Measurements from ENCODE around the gene GPS1. TPM values are rescaled to one million over a fixed set of nuclear protein-coding genes. Genes with fewer than 3 reads are reported as not detected.

Gene GPS1
- total and polyA plus RNA-seq, 9 of the 15 experiments (the other 6 are each of a cell fraction or from before 2014, with no cell fraction given), result 3.1 to 167 (median 69.9) TPM

- TF ChIP-seq SAFB2 (IDR thresholded peaks at IDR 0.05; ENCODE audit: borderline replicate concordance, low read depth, low read length, severe bottlenecking) (no peak), ZNF766 (CRISPR knock-in tag; conservative IDR thresholded peaks at IDR 0.05) (no peak), PHTF2 (CRISPR knock-in tag; IDR thresholded peaks at IDR 0.05) (no peak), FIP1L1 (IDR thresholded peaks at IDR 0.05; ENCODE audit: low read depth, low read length, poor library complexity, severe bottlenecking) (no peak), CEBPG (CRISPR knock-in tag; IDR thresholded peaks at IDR 0.05) (no peak), CEBPG (tag; conservative IDR thresholded peaks at IDR 0.05 in 1 of 2, IDR thresholded peaks at IDR 0.05 in 1 of 2) (no peak), GTF2A2 (tag; IDR thresholded peaks at IDR 0.05) (no peak), GATAD2B (IDR thresholded peaks at IDR 0.05; ENCODE audit: borderline replicate concordance) (peak; percentile 87; the same call in 1 of the 2 replicates), MYNN (IDR thresholded peaks at IDR 0.05) (no peak), MYNN (CRISPR knock-in tag; IDR thresholded peaks at IDR 0.05) (no peak), ZHX1 (conservative IDR thresholded peaks at IDR 0.05; ENCODE audit: low read length) (no peak), ZNF584 (CRISPR knock-in tag; IDR thresholded peaks at IDR 0.05; ENCODE audit: low read depth) (no peak), MLX (CRISPR knock-in tag; conservative IDR thresholded peaks at IDR 0.05) (no peak), GABPA (tag; conservative IDR thresholded peaks at IDR 0.05; ENCODE audit: low read depth) (peak; percentile 99), ZNF561 (CRISPR knock-in tag; conservative IDR thresholded peaks at IDR 0.05) (no peak)
- TF ChIP-seq, protein P1, sequence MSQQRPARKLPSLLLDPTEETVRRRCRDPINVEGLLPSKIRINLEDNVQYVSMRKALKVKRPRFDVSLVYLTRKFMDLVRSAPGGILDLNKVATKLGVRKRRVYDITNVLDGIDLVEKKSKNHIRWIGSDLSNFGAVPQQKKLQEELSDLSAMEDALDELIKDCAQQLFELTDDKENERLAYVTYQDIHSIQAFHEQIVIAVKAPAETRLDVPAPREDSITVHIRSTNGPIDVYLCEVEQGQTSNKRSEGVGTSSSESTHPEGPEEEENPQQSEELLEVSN (IDR thresholded peaks at IDR 0.05; ENCODE audit: borderline replicate concordance in 1 of 2, extremely low read depth in 1 of 2, insufficient read depth in 1 of 2, insufficient read length in 1 of 2, low read depth in 1 of 2, low read length in 1 of 2, poor library complexity in 1 of 2, severe bottlenecking in 1 of 2), result peak in 1 of 2 experiments; percentile 3
Observed at GRCh38 chr17:82051776-82052637, at the start of gene GPS1, which contains the start of gene RFNG (continued).

Data from K562 (cell line).